GM19452 (cell line): ENCODE data around the gene POPDC2.
"Not testable (repeated sequence)": the region's sequence is repeated elsewhere in the genome, so short reads cannot be mapped to it uniquely, and the experiment has no call there.

Experiments
- ATAC-seq: cut with Tn5 transposase; IDR thresholded peaks from one replicate; pipeline ENCODE4 v1.9.1; 2021; ENCODE audit not compliant: unreplicated experiment

The POPDC2 gene

GRCh38 chr3:119660474-119661440, at the start of gene POPDC2:
Gene POPDC2, minus strand, starts transcription at chr3:119660589. Its CDS starts 166 bp downstream, at chr3:119660423.
- ATAC-seq = no peak

GRCh38 chr3:119703820-119704531, 43.6 kb upstream of the POPDC2 start:
- no peak for ATAC-seq

- ATAC-seq = peak; percentile 84
These were observed 42.4 kb upstream of the POPDC2 start, which contains the start of gene CFAP91 for GRCh38 chr3:119702530-119703527. Gene CFAP91, plus strand, starts transcription at chr3:119703022. Its CDS starts 77 bp downstream, at chr3:119703099.

- peak; percentile 9 for ATAC-seq
These were observed 40.7 kb upstream of the POPDC2 start for GRCh38 chr3:119700920-119701734.

- ATAC-seq = peak; percentile 40
These were observed 40.0 kb upstream of the POPDC2 start for GRCh38 chr3:119700269-119700919.

GRCh38 chr3:119697394-119697793, 37.0 kb upstream of the POPDC2 start:
- ATAC-seq = peak; percentile 46

- ATAC-seq = no peak
These were observed 35.1 kb upstream of the POPDC2 start for GRCh38 chr3:119695480-119695879.

GRCh38 chr3:119690043-119690656, 29.8 kb upstream of the POPDC2 start:
- no peak for ATAC-seq

- ATAC-seq = no peak
These were observed 23.0 kb upstream of the POPDC2 start for GRCh38 chr3:119683421-119683820.

GRCh38 chr3:119681279-119681678, 20.9 kb upstream of the POPDC2 start:
- ATAC-seq = no peak

- ATAC-seq = no peak
These were observed 19.5 kb upstream of the POPDC2 start for GRCh38 chr3:119679874-119680273.

GRCh38 chr3:119678209-119678608, 17.8 kb upstream of the POPDC2 start:
- ATAC-seq = not testable (repeated sequence)

GRCh38 chr3:119677641-119677934, 17.2 kb upstream of the POPDC2 start:
- ATAC-seq = no peak

- ATAC-seq = peak; percentile 88
These were observed 16.6 kb upstream of the POPDC2 start, which contains the start of gene COX17 for GRCh38 chr3:119676771-119677640. Gene COX17, minus strand, starts transcription at chr3:119677406. Its CDS starts 96 bp downstream, at chr3:119677310.

- ATAC-seq = no peak
These were observed 15.6 kb upstream of the POPDC2 start for GRCh38 chr3:119676020-119676419.

- ATAC-seq = no peak
These were observed 14.9 kb upstream of the POPDC2 start for GRCh38 chr3:119675188-119675874.

- ATAC-seq = no peak
These were observed 13.5 kb upstream of the POPDC2 start for GRCh38 chr3:119673875-119674274.
